ENCODE measurements around the gene SAMD9. TPM values are rescaled to one million over a fixed set of nuclear protein-coding genes. Genes with fewer than 3 reads are reported as not detected.

The SAMD9 gene
- polyA plus RNA-seq, 3 donors = 2.9 to 14.7 (median 7.2) TPM

DNA sequence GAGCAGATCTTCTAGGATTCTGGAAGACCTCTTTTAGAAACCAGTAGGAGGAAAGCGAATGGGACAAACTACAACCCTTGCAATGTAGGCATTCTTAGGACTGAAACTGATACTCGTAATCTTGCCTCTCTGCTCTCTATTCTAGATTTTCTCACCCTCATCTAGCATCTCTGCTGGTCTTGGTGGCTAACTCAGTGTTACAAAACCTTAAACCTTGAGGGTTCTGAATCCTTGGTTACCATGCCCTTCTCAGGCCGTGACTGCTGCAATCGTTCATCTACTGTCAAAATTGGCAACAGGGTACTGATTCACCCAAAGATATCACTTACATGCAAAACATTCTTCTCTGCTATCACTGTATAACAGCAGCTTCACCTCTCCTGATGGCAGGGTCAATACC, 55.2 kb downstream of the SAMD9 start:
- H3K4me1 Mint-ChIP-seq = no peaks in the 10 kb centered on the region
- peaks cover 0 to 7% (median 3%) of the 10 kb centered on the region in 7 donors for H3K9me3 Mint-ChIP-seq
- Histone ChIP-seq H2AFZ (ENCODE audit: insufficient read depth, low read depth, low read length, poor library complexity, severe bottlenecking) (no peak overlapping the region), H3K9ac (ENCODE audit: insufficient read depth, low read length, poor library complexity, severe bottlenecking) (no peak overlapping the region), H3K4me2 (replicated peaks; ENCODE audit: extremely low read depth, low read length, poor library complexity, severe bottlenecking) (no peak overlapping the region), H3K79me2 (ENCODE audit: insufficient read depth, low read length) (no peaks in the 10 kb centered on the region), H3K36me3 (replicated peaks in 1 of 2; ENCODE audit: control insufficient read depth in 1 of 2, insufficient read depth in 2 of 2, low read length in 2 of 2) (no peaks in the 10 kb centered on the region), H3K4me1 (ENCODE audit: control insufficient read depth in 1 of 2, insufficient read depth in 2 of 2, low read length in 2 of 2) (no peaks in the 10 kb centered on the region), H3K9me3 (replicated peaks in 1 of 2; ENCODE audit: control insufficient read depth in 1 of 2, insufficient read depth in 1 of 2, low read length in 2 of 2) (no peaks in the 10 kb centered on the region), H4K20me1 (ENCODE audit: insufficient read depth, low read length) (no peaks in the 10 kb centered on the region), H3K27ac (ENCODE audit: low read depth in 1 of 2, low read length in 2 of 2) (no peak overlapping the region), H3K4me3 (replicated peaks in 1 of 3; ENCODE audit: low read depth in 2 of 3, low read length in 3 of 3) (no peak overlapping the region), H3K27me3 (ENCODE audit: control insufficient read depth in 2 of 2, insufficient read depth in 2 of 2, low read length in 2 of 2) (no peaks in the 10 kb centered on the region)
- peaks cover 2 to 5% (median 3%) of the 10 kb centered on the region in 3 donors for H3K27me3 Mint-ChIP-seq (ENCODE audit: low read depth in 3 of 3)
- H3K27ac Mint-ChIP-seq = no peak overlapping the region
- 83% methylated on average over 3 of the region's 4 CpGs for WGBS (ENCODE audit: insufficient coverage)
- no peak for DNase-seq
- TF ChIP-seq, protein P1, sequence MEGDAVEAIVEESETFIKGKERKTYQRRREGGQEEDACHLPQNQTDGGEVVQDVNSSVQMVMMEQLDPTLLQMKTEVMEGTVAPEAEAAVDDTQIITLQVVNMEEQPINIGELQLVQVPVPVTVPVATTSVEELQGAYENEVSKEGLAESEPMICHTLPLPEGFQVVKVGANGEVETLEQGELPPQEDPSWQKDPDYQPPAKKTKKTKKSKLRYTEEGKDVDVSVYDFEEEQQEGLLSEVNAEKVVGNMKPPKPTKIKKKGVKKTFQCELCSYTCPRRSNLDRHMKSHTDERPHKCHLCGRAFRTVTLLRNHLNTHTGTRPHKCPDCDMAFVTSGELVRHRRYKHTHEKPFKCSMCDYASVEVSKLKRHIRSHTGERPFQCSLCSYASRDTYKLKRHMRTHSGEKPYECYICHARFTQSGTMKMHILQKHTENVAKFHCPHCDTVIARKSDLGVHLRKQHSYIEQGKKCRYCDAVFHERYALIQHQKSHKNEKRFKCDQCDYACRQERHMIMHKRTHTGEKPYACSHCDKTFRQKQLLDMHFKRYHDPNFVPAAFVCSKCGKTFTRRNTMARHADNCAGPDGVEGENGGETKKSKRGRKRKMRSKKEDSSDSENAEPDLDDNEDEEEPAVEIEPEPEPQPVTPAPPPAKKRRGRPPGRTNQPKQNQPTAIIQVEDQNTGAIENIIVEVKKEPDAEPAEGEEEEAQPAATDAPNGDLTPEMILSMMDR (IDR thresholded peaks at IDR 0.05) = no peak
- no peak overlapping the region for H3K4me3 Mint-ChIP-seq
- no peaks in the 10 kb centered on the region for H3K36me3 Mint-ChIP-seq
- intact Hi-C loops (cut with micrococcal nuclease) = no loop called here

- H3K4me3 Mint-ChIP-seq = no peak overlapping the region
- peaks cover 2 to 5% (median 3%) of the 10 kb centered on the region in 3 donors for H3K27me3 Mint-ChIP-seq (ENCODE audit: low read depth in 3 of 3)
- no peaks in the 10 kb centered on the region for H3K4me1 Mint-ChIP-seq
- no peak overlapping the region for H2AFZ ChIP-seq (ENCODE audit: insufficient read depth, low read depth, low read length, poor library complexity, severe bottlenecking)
- H3K27ac ChIP-seq (ENCODE audit: low read depth in 1 of 2, low read length in 2 of 2) = no peak overlapping the region
- H3K9me3 Mint-ChIP-seq = peaks cover 0 to 6% (median 2%) of the 10 kb centered on the region in 7 donors
- no peak overlapping the region for H3K9ac ChIP-seq (ENCODE audit: insufficient read depth, low read length, poor library complexity, severe bottlenecking)
- no peak for DNase-seq
- no peaks in the 10 kb centered on the region for H3K36me3 ChIP-seq (replicated peaks in 1 of 2; ENCODE audit: control insufficient read depth in 1 of 2, insufficient read depth in 2 of 2, low read length in 2 of 2)
- no peaks in the 10 kb centered on the region for H3K79me2 ChIP-seq (ENCODE audit: insufficient read depth, low read length)
- intact Hi-C loops (cut with micrococcal nuclease) = no loop called here
- H3K4me1 ChIP-seq (ENCODE audit: control insufficient read depth in 1 of 2, insufficient read depth in 2 of 2, low read length in 2 of 2) = no peaks in the 10 kb centered on the region
- no peaks in the 10 kb centered on the region for H3K27me3 ChIP-seq (ENCODE audit: control insufficient read depth in 2 of 2, insufficient read depth in 2 of 2, low read length in 2 of 2)
- no peaks in the 10 kb centered on the region for H3K9me3 ChIP-seq (replicated peaks in 1 of 2; ENCODE audit: control insufficient read depth in 1 of 2, insufficient read depth in 1 of 2, low read length in 2 of 2)
- H3K27ac Mint-ChIP-seq = no peak overlapping the region
- H3K4me2 ChIP-seq (replicated peaks; ENCODE audit: extremely low read depth, low read length, poor library complexity, severe bottlenecking) = no peak overlapping the region
- WGBS (ENCODE audit: insufficient coverage) = 100% methylated on average over 2 of the region's 5 CpGs
- H3K36me3 Mint-ChIP-seq = no peaks in the 10 kb centered on the region
- no peaks in the 10 kb centered on the region for H4K20me1 ChIP-seq (ENCODE audit: insufficient read depth, low read length)
- TF ChIP-seq, protein P1 (IDR thresholded peaks at IDR 0.05) = no peak
- no peak overlapping the region for H3K4me3 ChIP-seq (replicated peaks in 1 of 3; ENCODE audit: low read depth in 2 of 3, low read length in 3 of 3)
These were observed 56.9 kb downstream of the SAMD9 start for GRCh38 chr7:93060865-93061264.

All from CD14-positive monocyte (primary cell).